ENCODE results near the gene ZNHIT6.

The ZNHIT6 gene

DNA sequence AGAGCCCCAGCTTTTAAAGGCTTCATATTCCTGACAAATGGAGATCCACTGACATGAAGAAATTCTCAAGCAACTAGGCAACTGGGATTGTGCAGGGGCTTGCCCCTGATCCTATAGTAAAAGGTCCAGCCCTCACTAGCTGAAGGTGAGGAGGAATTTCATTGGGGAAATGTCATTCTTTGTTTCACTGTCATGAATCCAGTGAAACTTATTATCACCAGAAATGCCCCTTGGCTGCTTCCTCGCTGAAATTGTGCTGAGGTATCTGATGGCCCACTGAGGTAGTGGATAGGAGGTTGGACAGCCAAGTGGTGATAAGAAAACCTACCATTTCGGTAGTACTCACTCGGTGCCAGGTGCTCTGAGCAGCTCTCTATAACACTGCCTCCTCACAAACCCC lies 91.5 kb downstream of the ZNHIT6 start:
- DNase-seq: no peak

GRCh38 chr1:85616364-85616705 lies 91.9 kb downstream of the ZNHIT6 start:
- no peak for DNase-seq

DNA sequence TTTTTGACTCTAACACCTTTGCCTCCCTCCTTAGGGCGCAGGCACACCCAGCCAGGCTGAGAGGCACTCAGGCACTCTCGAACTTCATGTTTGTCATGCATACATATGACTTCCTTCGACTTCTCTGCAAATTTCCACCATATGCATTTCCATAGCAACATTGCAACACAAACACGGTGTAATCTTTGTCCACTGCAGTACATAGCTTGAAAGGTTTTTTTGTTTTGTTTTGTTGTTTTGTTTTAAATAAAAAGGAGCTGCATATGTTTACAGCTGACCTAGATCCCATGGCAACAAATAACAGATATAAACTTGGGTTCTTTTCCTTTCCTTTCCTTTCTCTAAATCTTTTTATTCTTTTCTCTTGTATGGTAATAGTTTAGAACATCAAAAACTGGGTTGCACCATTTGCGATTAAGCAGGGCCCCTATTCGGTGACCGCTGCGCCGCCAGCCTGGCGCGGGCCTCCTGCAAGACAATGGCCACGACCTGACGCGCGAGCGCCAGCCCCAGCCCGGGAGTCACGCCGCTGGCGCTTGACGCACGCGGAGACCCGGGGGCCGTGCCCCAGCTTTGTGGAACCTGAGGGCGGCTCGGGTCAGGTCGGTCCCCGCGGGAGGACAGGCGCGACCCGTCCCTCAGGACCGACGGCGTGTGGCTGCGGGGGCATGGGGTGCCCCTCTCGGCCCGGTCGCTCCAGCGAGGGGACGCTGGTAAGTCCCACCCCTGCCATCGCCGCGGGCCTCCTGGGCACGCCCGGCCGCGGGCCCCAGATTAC lies 92.5 kb downstream of the ZNHIT6 start:
- no peak for DNase-seq

- DNase-seq: no peak
Observed at GRCh38 chr1:85612704-85613361, 95.4 kb downstream of the ZNHIT6 start.

GRCh38 chr1:85611856-85612255 lies 96.4 kb downstream of the ZNHIT6 start:
- no peak for DNase-seq

- no peak for DNase-seq
Observed at GRCh38 chr1:85611425-85611824, 96.8 kb downstream of the ZNHIT6 start.

DNA sequence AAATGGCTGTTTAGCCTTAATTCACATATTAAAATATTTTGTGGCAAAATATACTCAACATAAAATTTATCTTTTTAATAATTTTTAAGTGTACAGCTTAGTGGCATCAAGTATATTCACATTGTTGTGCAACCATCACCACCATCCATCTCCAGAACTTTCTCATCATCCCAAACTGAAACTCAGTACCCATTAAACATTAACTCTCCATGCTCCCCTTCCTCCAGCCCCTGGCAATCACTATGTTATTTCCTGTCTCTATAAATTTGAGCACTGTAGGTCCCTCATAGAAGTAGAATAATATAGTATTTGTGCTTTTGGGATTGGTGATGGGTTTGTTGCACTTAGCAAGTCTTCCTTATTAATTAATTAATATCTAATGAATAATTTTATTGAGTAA lies 98.3 kb downstream of the ZNHIT6 start:
- no peak for DNase-seq

GRCh38 chr1:85608851-85609250 lies 99.4 kb downstream of the ZNHIT6 start:
- no peak for DNase-seq

DNA sequence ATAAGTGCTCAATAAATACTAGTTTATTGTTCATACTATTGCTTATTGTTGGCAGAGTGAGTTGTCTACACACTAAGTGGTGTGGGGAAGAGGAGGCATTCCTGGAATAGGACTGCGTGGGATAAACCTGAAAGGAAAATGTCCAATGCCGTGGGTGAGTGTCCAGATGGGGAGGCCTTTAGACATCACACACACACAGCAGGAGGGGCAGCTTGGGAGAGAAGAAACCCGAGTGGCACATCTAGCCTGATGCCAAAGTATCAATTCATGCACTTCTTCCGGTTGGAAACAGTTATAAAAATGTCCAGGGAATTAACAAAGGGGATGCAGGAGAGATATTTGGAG lies 100.3 kb downstream of the ZNHIT6 start:
- no peak for DNase-seq

GRCh38 chr1:85607126-85607920 lies 100.9 kb downstream of the ZNHIT6 start:
- no peak for DNase-seq

DNA sequence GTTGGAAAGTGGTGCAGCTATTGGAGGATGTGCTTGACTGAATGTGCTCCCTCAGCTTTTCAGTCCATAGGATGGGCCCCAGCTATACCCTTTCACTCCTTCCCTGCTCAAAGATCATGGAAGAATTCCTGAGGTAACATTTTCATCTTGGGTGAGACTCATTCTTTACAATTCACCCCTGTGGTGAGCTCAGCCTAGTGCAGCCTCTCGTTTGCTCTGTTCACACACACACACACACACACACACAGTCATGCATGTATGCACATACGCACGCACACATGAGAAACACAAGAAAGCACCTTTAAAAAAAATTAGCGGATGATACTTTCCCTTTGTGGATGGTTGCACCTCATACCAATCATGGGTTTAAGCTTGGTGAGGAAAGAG lies 101.8 kb downstream of the ZNHIT6 start:
- DNase-seq: no peak

DNA sequence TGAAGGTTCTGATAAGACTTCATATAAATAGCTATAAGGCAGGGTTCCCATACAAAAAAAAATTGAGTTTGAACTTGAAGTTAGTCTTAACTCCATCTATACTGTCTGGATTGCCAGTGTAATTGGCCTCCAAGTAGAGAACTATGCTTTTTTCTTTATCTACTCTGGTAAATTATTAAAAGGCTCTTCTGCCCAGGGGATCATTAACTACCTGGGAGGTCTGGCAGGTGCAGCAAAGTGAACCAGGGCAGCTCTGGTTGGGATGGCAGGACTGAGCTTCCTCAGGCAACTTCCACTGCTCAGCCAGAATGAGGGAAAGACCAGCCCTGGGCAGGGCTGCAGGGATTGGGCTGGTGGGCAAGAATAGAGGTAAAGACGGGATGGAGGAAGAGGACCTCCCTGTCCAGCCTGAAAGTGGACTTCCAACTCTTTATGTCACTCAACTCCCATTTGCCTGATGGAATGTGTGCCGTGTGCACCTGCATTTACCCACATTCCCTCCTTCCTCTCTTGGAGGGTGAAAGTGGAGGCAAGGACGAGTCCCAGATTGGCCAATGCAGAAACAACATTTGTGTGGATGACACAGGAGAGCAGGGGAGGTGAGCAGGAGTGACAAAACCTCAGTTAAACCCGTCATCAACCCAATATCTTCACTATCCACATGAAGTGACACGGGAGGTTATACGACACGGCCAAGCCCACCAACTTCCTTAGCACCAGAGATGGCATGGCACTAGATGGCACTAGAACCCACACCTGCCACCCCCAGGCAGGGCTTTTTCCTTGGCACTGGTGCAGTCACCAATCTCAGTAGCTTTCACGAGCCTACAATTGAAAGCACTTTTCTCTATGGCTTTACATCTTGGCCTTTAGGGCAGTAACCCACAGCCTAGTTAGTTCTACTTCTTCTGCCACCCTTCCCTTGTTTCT lies 102.5 kb downstream of the ZNHIT6 start:
- no peak for DNase-seq

DNA sequence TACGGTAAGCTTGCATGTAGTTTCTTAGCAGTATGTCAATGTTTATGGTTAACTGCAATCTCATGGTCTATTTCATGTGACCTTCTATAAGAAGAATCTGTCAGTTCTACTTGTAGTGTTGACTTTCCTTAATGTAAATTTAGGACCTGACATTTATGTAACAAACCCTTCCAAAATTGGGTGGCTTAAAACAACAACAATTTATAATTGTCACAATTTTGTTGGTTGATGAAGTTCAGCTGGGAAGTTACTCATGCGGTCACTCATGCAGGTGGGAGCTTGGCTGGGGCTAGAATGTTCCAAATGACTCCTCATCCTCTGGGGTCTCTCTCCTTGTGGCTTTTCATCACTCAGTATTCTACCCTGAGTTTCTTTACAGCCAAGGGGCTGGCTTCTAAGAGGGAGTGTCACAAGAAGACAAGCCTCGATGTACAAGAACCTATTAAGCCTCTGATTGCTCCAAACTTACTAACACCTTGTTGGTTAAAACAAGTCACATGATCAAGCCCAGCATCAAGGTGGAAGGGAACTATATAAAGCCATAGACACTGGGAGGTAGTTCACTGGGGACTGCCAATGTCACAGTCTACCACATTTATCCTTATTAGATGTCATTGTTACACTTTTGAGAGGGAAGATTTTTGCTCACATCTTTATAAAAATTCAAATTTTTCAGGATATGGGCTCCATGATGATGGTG lies 103.8 kb downstream of the ZNHIT6 start:
- DNase-seq: no peak

DNA sequence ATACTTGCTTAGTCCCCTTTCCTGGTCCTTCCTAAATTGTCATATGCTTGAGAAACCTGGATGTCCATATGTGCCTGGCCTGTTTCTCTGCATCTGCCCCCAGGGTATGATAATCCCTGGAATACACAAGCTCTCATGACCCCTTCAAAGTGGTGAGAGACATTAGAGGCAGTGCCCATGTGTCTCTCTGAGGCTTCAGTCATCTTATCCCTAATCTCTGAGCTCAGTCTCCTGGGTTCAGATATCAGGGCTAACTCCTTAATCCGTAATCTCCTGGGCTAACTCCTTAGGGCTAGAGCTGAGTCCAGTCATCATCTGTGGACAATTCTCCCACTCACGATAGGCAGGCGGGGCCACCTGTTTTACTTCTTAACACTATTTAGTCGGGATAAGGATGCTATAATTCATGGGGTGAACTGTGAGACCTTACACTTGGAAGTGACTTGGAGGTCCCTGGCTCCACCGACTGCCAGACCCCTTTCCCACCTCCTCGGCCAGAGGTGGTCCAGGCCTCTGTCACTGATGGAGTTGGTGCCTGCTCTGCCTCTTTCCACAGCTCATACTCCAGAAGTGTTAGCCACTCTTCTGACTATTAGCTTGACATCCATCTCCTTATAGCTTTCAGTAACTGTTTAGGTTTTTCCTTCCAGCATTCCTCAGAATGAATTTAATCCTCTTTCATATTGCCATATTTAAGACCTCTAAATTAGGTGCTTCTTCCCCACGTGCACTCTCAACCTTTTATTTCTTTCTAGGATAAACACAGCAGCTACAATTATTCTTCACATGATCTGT lies 105.0 kb downstream of the ZNHIT6 start:
- no peak for DNase-seq

- no peak for DNase-seq
Observed at GRCh38 chr1:85602571-85602970, 105.7 kb downstream of the ZNHIT6 start.

DNA sequence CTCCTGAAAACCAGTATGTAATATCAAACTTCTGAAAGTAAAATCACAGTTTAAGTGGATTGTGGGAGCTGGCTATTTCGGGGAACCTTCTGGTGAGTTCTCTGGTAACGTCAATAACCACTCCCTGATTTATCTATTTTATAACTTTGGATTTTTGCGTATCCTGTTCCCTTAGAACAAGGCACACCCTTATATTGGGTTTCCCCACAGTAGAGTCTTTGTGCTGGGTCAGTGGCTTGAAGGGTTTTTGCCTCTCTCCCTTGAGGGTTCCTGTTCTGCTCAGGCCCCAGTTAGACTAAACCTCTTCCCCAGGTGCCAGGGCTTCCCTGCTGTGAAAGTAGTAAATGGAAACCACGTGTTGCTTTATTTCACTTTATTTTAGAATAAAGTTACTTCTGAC lies 106.3 kb downstream of the ZNHIT6 start:
- no peak for DNase-seq

GRCh38 chr1:85599681-85600080 lies 108.6 kb downstream of the ZNHIT6 start:
- no peak for DNase-seq
